Adrenal gland (tissue), 12 donors: Measurements from ENCODE around the gene SFTA2. TPM values are rescaled to one million over a fixed set of nuclear protein-coding genes. Genes with fewer than 3 reads are reported as not detected.

Source experiments
- DNase-seq, 7 donors: peaks; one replicate each; pipeline ENCODE4 v3.0.0-alpha.2; 2019 to 2020
- H3K27ac ChIP-seq, 5 donors: fragments of 200-600 bp; sonication (generic) in 4 of 5; 1 replicate in 3 of 5; 2 replicates in 2 of 5; pipeline versions ENCODE4 v1.5.1 to v1.8.0; 2016 to 2020; ENCODE audit warnings: mild to moderate bottlenecking in 1 of 5
- H3K27me3 ChIP-seq: fragments of 200-600 bp; 2 replicates; pipeline ENCODE4 v1.8.0; 2021
- H3K36me3 ChIP-seq, 2 donors: fragments of 200-600 bp; replicated peaks in 1 of 2; 1 replicate in 1 of 2; 2 replicates in 1 of 2; pipeline versions ENCODE4 v1.5.1 to v1.8.0; 2018 to 2022
- H3K4me1 ChIP-seq, 2 donors: fragments of 200-600 bp; replicated peaks in 1 of 2; 1 replicate in 1 of 2; 2 replicates in 1 of 2; pipeline versions ENCODE4 v1.5.1 to v1.8.0; 2018 to 2021
- H3K4me3 ChIP-seq, 4 donors: fragments of 200-600 bp; sonication (generic) in 3 of 4; one replicate each; pipeline ENCODE4 v1.5.1; 2016 to 2018
- H3K9me3 ChIP-seq, 3 donors: fragments of 200-600 bp; sonication (generic) in 1 of 3; replicated peaks in 1 of 3; 1 replicate in 2 of 3; 2 replicates in 1 of 3; pipeline versions ENCODE4 v1.5.1 to v1.8.0; 2016 to 2021
- POLR2A ChIP-seq, 2 donors: fragments of 450-650 bp; IDR thresholded peaks; one replicate each; pipeline ENCODE4 v1.6.1; 2017; ENCODE audit warnings: antibody characterized with exemption in 2 of 2, mild to moderate bottlenecking in 2 of 2, moderate library complexity in 1 of 2
- WGBS, 4 donors: extraction: QIAGEN DNeasy Blood & Tissue Kit in 2 of 4; methylation state at CpG; one replicate each; pipeline versions ENCODE4 v1.1.5 to v1.1.7; 2013 to 2017; 5-methylcytosine and 5-hydroxymethylcytosine counted together
- intact Hi-C, 2 donors: fragments of 100-400 bp; cut with DNase I; formaldehyde crosslinking; loops; one replicate each; pipeline versions ENCODE4 v1.14.1 to v1.15.0; 2022 to 2023
- polyA plus RNA-seq, 3 donors: library from polyadenylated mRNA; stranded (reverse); fragments of 200-250 nt in 2 of 3; fragments of 350-450 nt in 1 of 3; fragmentation: Illumina TruSeq in 1 of 3; extraction: RNeasy Lipid Tissue Mini Kit (QIAGEN cat#74804) in 1 of 3; gene quantifications; one replicate each; pipeline ENCODE4 v1.2.3, GENCODE V29; 2013 to 2014
- total RNA-seq, 9 donors: library from RNA; depleted of rRNA in 4 of 9; stranded (reverse); fragments of >200 nt in 4 of 9; fragments of 120-200 nt in 1 of 9; fragmentation: NEBNext Ultra II Directional in 1 of 9; extraction: Animal tissue kit (Norgen Biotek cat#: 25700) in 1 of 9; gene quantifications; one replicate each; pipeline versions ENCODE4 v1.1.0 to v1.2.4, GENCODE V29; 2013 to 2023
- TF ChIP-seq, protein P1 (sequence below), 6 experiments: fragments of 450-650 bp in 4 of 6; fragments of 200-600 bp in 2 of 6; sonication (generic) in 1 of 6; IDR thresholded peaks; 1 replicate in 5 of 6; 2 replicates in 1 of 6; pipeline versions ENCODE4 v1.5.1 to v1.8.0; 2016 to 2021; ENCODE audit warnings: antibody characterized with exemption in 6 of 6, mild to moderate bottlenecking in 2 of 6, moderate library complexity in 1 of 6
- donor health status: healthy with polysubstance abuse.
- donor health status: Bipolar disorder and iron deficiency.
- donor health status: DM: yes; HTN: yes; CAD: no.
- donor health status: DM: no; HTN: no; CAD: no.
- donor health status: DM: no; HTN: no; CAD: no.
- donor health status: DM: yes; HTN: yes; CAD: no.

Gene SFTA2
- total and polyA plus RNA-seq, 12 donors, result 0.20 to 1.5 (median 0.38) TPM; not detected in 7

DNA sequence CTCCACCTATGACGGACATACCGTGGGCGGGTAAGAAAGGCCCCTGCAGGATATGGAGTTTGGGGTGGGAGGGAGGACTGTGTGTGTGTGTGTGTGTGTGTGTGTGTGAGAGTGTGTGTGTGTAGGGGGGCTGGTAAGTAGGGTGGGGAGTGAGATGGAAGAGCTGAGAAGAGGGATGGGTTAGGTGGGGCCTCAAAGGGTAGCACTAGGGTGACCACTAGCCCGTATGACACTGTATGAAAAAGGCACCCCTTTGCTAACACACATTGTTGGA is 40.6 kb downstream of the SFTA2 start:
- H3K27ac ChIP-seq, result no peak overlapping the region
- intact Hi-C loops, result no loop called here
- DNase-seq, result no peak
- no peaks in the 10 kb centered on the region for H3K9me3 ChIP-seq
- H3K27me3 ChIP-seq, result no peaks in the 10 kb centered on the region
- peaks cover 2 to 11% of the 10 kb centered on the region in 2 donors for H3K4me1 ChIP-seq
- H3K36me3 ChIP-seq, result peaks cover 0 to 56% of the 10 kb centered on the region in 2 donors
- H3K4me3 ChIP-seq, result no peak overlapping the region
- TF ChIP-seq, protein P1, sequence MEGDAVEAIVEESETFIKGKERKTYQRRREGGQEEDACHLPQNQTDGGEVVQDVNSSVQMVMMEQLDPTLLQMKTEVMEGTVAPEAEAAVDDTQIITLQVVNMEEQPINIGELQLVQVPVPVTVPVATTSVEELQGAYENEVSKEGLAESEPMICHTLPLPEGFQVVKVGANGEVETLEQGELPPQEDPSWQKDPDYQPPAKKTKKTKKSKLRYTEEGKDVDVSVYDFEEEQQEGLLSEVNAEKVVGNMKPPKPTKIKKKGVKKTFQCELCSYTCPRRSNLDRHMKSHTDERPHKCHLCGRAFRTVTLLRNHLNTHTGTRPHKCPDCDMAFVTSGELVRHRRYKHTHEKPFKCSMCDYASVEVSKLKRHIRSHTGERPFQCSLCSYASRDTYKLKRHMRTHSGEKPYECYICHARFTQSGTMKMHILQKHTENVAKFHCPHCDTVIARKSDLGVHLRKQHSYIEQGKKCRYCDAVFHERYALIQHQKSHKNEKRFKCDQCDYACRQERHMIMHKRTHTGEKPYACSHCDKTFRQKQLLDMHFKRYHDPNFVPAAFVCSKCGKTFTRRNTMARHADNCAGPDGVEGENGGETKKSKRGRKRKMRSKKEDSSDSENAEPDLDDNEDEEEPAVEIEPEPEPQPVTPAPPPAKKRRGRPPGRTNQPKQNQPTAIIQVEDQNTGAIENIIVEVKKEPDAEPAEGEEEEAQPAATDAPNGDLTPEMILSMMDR (IDR thresholded peaks at IDR 0.05), result no peak
- TF ChIP-seq POLR2A (IDR thresholded peaks at IDR 0.05), result no peak
- WGBS, 4 donors, result 91 to 94% (median 92%) methylated on average over 4 of the region's 4 CpGs

DNA sequence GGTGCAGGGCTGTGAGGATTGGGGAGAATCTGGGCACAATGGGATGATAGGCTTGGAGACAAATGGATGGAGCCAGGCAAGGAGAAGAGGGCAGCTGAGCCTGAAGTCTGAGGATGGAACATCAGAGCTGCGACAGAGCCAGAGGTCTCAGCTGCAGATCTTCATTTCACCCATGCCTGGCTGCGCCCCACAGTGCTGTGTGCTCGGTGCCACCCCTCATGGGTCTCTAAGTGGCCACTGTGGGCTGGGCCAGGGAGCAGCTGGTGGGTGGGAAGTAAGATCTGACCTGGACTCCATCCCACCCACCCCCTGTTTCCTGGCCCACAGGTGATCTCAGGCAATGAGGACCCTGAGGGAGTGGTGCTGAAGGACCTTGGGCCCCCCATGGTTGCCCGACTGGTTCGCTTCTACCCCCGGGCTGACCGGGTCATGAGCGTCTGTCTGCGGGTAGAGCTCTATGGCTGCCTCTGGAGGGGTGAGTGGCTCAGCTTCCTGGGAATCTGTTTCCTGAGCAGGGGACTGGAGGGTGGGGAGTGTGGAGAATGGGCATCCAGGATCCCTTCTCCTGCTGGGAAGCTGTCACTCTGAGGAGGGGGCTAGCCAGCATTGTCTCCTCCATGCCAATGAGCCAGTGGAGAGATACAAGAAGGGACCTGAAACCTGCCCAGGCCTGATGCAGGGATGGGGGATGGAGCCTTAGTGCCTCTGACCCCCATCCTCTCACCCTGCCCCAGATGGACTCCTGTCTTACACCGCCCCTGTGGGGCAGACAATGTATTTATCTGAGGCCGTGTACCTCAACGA is 41.1 kb downstream of the SFTA2 start:
- H3K27ac ChIP-seq, result no peak overlapping the region
- no peak for TF ChIP-seq POLR2A (IDR thresholded peaks at IDR 0.05)
- TF ChIP-seq, protein P1 (IDR thresholded peaks at IDR 0.05), result no peak

DNA sequence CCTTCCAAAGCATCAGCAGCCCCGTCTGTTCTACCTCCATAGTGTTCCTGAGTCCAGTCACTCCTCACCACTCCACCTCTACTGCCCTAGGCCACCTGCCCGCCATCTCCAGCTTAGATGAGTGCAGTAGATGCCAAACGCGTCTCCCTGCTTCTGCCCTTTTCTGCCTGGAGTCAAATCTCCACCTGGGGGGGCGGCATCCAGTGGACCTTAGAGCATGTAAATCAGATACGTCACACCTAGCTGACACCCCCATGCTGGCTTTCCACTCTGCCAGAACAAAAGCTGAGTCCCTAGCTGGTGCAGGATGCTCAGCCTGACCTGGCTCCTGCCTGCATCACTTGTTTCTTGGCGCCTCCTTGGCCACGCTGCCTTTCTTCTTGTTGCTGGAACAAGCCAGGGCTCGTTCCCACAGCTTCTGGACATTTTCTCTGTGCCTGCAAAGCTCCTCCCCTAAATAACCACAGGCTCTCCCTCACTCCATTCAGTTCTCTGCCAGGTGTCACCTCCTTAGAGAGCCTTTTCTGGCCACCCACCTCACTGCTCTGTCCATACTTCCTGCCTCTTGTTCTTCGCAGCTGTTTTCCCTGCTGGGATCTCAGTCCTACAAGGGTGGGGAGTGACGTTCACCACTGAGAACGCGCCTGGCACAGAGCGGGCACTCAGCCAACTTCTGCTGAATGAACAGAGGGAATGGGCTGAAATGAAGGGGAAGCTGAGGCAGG is 41.9 kb downstream of the SFTA2 start:
- Histone ChIP-seq H3K27me3 (no peaks in the 10 kb centered on the region), H3K4me1 (peaks cover 11 to 24% of the 10 kb centered on the region in 2 donors), H3K27ac (no peak overlapping the region), H3K36me3 (peaks cover 0 to 46% of the 10 kb centered on the region in 2 donors), H3K4me3 (no peak overlapping the region), H3K9me3 (no peaks in the 10 kb centered on the region)
- 86 to 90% (median 89%) methylated on average over 13 to 14 of the region's 14 CpGs for WGBS, 4 donors
- TF ChIP-seq, protein P1 (IDR thresholded peaks at IDR 0.05), result no peak
- TF ChIP-seq POLR2A (IDR thresholded peaks at IDR 0.05), result no peak
- intact Hi-C loops, result loop anchor here in 1 of 2 donors (10.0 kb wide), 1 partner anchor 145 kb away; the partner anchor contains the start of genes FLOT1 and IER3
- peak in 4 of 7 donors; percentile 12 to 79 (median 25) for DNase-seq

More for the DNA sequence above, 41.1 kb downstream of the SFTA2 start:
- Histone ChIP-seq H3K4me1 (peaks cover 6 to 17% of the 10 kb centered on the region in 2 donors), H3K4me3 (no peak overlapping the region), H3K36me3 (peaks cover 0 to 53% of the 10 kb centered on the region in 2 donors), H3K27me3 (no peaks in the 10 kb centered on the region), H3K9me3 (no peaks in the 10 kb centered on the region)
- DNase-seq, result peak in 2 of 7 donors; percentile 6 to 10
- intact Hi-C loops, result no loop called here
- WGBS, 4 donors, result 86 to 91% (median 90%) methylated on average over 5 to 12 of the region's 12 CpGs

DNA sequence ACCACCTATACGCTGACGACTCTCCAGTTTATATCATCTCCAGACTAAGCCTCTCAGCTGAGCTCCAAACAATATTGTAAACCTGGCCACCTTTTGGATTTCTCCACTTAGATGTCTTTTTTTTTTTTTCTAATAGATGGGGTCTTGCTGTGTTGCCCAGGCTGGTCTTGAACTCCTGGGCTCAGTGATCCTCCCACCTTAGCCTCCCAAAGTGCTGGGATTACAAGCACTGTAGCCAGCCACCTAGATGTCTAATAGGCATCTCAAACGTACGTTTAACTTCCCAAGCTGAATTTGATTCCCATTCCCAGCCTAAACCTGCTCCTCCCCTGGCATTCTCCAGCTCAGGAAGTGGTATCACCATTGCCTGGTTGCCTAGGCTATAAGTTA is 42.5 kb downstream of the SFTA2 start:
- Histone ChIP-seq H3K27me3 (no peaks in the 10 kb centered on the region), H3K4me1 (peaks cover 13 to 28% of the 10 kb centered on the region in 2 donors), H3K27ac (no peak overlapping the region), H3K9me3 (no peaks in the 10 kb centered on the region), H3K36me3 (peaks cover 0 to 40% of the 10 kb centered on the region in 2 donors), H3K4me3 (no peak overlapping the region)
- 72 to 86% (median 79%) methylated on average over 4 of the region's 4 CpGs for WGBS, 4 donors
- intact Hi-C loops, result loop anchor here in 1 of 2 donors (10.0 kb wide), 1 partner anchor 145 kb away; the partner anchor contains the start of genes FLOT1 and IER3
- TF ChIP-seq POLR2A (IDR thresholded peaks at IDR 0.05), result no peak
- TF ChIP-seq, protein P1 (IDR thresholded peaks at IDR 0.05), result no peak
- peak in 1 of 7 donors; percentile 9 for DNase-seq
